ENCODE results near the gene SORL1. TPM values are rescaled to one million over a fixed set of nuclear protein-coding genes. Genes with fewer than 3 reads are reported as not detected.

The SORL1 gene
- total RNA-seq, 1 experiment from 2014 or later, result 6.1 TPM

DNA sequence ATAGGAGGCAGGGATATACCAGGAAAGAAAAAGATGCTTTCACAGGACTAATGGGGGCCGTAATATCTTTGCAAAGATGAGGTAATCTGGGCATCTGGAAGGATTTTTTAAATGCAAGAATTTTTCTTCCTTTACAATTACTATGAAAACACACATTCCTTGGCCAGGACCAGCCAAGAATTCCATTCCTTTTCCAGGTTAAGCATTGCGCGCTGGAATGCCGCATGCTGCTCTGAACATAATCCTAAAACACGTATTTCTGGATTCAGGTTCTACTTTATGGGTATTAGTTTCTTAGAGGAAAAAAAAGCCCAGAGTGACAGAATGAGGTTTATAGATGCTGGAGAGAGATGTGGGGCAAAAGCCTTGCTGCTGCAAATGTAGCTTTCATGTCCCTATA lies 100.0 kb downstream of the SORL1 start:
- intact Hi-C loops (cut with micrococcal nuclease; ENCODE audit: unreplicated experiment), result loop anchor here (10.0 kb wide), 1 partner anchor 87 kb away; no protein-coding TSS in a partner anchor

DNA sequence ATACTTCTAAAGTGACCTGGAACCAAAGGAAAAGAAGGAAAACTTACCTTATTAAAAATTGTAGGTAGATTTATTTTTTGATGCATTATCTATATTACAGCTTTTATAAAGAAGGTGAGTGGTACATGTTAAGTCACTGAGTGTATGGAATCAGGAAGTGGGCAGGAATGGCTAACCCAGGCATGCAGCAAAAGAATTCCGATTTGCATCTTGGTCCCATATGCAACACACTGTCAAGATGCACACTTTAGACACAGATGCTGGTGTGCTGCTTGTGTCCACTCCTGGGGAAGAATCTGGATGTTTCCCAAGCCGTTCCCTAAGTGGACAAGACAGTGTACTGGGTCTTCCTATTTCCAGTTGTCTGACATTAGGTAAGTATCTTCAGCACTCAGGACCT lies 100.5 kb downstream of the SORL1 start:
- intact Hi-C loops (cut with micrococcal nuclease; ENCODE audit: unreplicated experiment), result loop anchor here (10.0 kb wide), 1 partner anchor 88 kb away; no protein-coding TSS in a partner anchor
- H3K36me3 Mint-ChIP-seq (ENCODE audit: insufficient read depth, unreplicated experiment), result no peaks in the 10 kb centered on the region
- no peak overlapping the region for H3K4me3 Mint-ChIP-seq (ENCODE audit: low read depth, unreplicated experiment)
- peaks cover 15% of the 10 kb centered on the region for H3K4me1 Mint-ChIP-seq (ENCODE audit: low read depth, unreplicated experiment)
- DNase-seq, result no peak
- no peaks in the 10 kb centered on the region for H3K9me3 Mint-ChIP-seq (ENCODE audit: low read depth, unreplicated experiment)
- CTCF ChIA-PET, result no interaction called here
- no peak overlapping the region for H3K27ac Mint-ChIP-seq (ENCODE audit: unreplicated experiment)
- H3K27me3 Mint-ChIP-seq (ENCODE audit: unreplicated experiment), result no peaks in the 10 kb centered on the region
- TF ChIP-seq, protein P1, sequence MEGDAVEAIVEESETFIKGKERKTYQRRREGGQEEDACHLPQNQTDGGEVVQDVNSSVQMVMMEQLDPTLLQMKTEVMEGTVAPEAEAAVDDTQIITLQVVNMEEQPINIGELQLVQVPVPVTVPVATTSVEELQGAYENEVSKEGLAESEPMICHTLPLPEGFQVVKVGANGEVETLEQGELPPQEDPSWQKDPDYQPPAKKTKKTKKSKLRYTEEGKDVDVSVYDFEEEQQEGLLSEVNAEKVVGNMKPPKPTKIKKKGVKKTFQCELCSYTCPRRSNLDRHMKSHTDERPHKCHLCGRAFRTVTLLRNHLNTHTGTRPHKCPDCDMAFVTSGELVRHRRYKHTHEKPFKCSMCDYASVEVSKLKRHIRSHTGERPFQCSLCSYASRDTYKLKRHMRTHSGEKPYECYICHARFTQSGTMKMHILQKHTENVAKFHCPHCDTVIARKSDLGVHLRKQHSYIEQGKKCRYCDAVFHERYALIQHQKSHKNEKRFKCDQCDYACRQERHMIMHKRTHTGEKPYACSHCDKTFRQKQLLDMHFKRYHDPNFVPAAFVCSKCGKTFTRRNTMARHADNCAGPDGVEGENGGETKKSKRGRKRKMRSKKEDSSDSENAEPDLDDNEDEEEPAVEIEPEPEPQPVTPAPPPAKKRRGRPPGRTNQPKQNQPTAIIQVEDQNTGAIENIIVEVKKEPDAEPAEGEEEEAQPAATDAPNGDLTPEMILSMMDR (IDR thresholded peaks at IDR 0.05; ENCODE audit: unreplicated experiment), result no peak
- BruUV-seq (replicated peaks), result no TSS peak

More for the DNA sequence above, 100.0 kb downstream of the SORL1 start:
- no peaks in the 10 kb centered on the region for H3K27me3 Mint-ChIP-seq (ENCODE audit: unreplicated experiment)
- no peaks in the 10 kb centered on the region for H3K9me3 Mint-ChIP-seq (ENCODE audit: low read depth, unreplicated experiment)
- H3K36me3 Mint-ChIP-seq (ENCODE audit: insufficient read depth, unreplicated experiment), result no peaks in the 10 kb centered on the region
- H3K4me1 Mint-ChIP-seq (ENCODE audit: low read depth, unreplicated experiment), result peaks cover 15% of the 10 kb centered on the region
- BruUV-seq (replicated peaks), result no TSS peak
- TF ChIP-seq, protein P1 (IDR thresholded peaks at IDR 0.05; ENCODE audit: unreplicated experiment), result no peak
- no peak overlapping the region for H3K27ac Mint-ChIP-seq (ENCODE audit: unreplicated experiment)
- DNase-seq, result no peak
- CTCF ChIA-PET, result no interaction called here
- no peak overlapping the region for H3K4me3 Mint-ChIP-seq (ENCODE audit: low read depth, unreplicated experiment)

DNA sequence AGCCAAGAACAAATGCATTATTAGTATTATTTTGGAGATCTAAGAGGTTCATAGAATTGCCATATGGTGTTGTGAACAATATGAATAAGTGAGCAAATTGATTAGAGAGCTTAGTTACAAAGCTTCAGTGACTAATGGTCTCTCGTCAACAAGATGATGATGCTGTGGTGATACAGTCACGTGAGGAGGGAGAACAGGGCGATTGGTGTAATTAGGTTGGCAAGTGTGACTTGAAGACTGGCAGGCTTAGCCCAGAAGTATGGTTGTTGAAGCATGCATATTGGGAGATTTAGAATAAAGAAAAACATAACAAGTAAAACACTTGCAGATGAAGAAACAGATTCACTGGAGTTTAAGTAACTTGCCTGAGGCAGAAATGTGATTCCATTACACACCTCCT lies 101.3 kb downstream of the SORL1 start:
- no TSS peak for BruUV-seq (replicated peaks)
- peak overlapping the region; percentile 23 for H3K27ac Mint-ChIP-seq (ENCODE audit: unreplicated experiment)
- no peak overlapping the region for H3K4me3 Mint-ChIP-seq (ENCODE audit: low read depth, unreplicated experiment)
- H3K27me3 Mint-ChIP-seq (ENCODE audit: unreplicated experiment), result no peaks in the 10 kb centered on the region
- peaks cover 15% of the 10 kb centered on the region for H3K4me1 Mint-ChIP-seq (ENCODE audit: low read depth, unreplicated experiment)
- H3K9me3 Mint-ChIP-seq (ENCODE audit: low read depth, unreplicated experiment), result no peaks in the 10 kb centered on the region
- no peak for DNase-seq
- intact Hi-C loops (cut with micrococcal nuclease; ENCODE audit: unreplicated experiment), result loop anchor here (10.0 kb wide), 1 partner anchor 89 kb away; no protein-coding TSS in a partner anchor
- CTCF ChIA-PET, result no interaction called here
- H3K36me3 Mint-ChIP-seq (ENCODE audit: insufficient read depth, unreplicated experiment), result no peaks in the 10 kb centered on the region
- TF ChIP-seq, protein P1 (IDR thresholded peaks at IDR 0.05; ENCODE audit: unreplicated experiment), result no peak

DNA sequence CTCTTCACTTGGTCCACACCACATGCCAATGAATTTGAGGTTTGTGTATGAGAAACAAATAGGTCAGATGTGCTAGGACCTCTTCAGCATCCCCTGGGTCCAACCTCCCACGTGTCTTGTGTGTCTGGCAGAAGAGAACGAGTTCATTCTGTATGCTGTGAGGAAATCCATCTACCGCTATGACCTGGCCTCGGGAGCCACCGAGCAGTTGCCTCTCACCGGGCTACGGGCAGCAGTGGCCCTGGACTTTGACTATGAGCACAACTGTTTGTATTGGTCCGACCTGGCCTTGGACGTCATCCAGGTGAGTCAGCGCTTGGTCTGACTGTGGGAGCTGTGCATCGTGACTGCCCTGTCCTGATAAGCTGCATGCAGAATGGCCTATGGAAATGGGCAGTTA lies 101.7 kb downstream of the SORL1 start:
- CTCF ChIA-PET, result no interaction called here
- peaks cover 15% of the 10 kb centered on the region for H3K4me1 Mint-ChIP-seq (ENCODE audit: low read depth, unreplicated experiment)
- no peaks in the 10 kb centered on the region for H3K36me3 Mint-ChIP-seq (ENCODE audit: insufficient read depth, unreplicated experiment)
- no TSS peak for BruUV-seq (replicated peaks)
- intact Hi-C loops (cut with micrococcal nuclease; ENCODE audit: unreplicated experiment), result loop anchor here (10.0 kb wide), 1 partner anchor 89 kb away; no protein-coding TSS in a partner anchor
- TF ChIP-seq, protein P1 (IDR thresholded peaks at IDR 0.05; ENCODE audit: unreplicated experiment), result no peak
- peak overlapping the region; percentile 23 for H3K27ac Mint-ChIP-seq (ENCODE audit: unreplicated experiment)
- DNase-seq, result peak; percentile 81
- H3K27me3 Mint-ChIP-seq (ENCODE audit: unreplicated experiment), result no peaks in the 10 kb centered on the region
- no peaks in the 10 kb centered on the region for H3K9me3 Mint-ChIP-seq (ENCODE audit: low read depth, unreplicated experiment)
- H3K4me3 Mint-ChIP-seq (ENCODE audit: low read depth, unreplicated experiment), result no peak overlapping the region

Data from Calu3 (cell line).